ENCODE results near the gene CUL7. TPM values are rescaled to one million over a fixed set of nuclear protein-coding genes. Genes with fewer than 3 reads are reported as not detected.

The CUL7 gene
- total and polyA plus RNA-seq, 10 of the 15 experiments (the other 5 are each of a cell fraction or from before 2014, with no cell fraction given) = 0.66 to 18.4 (median 10.9) TPM

DNA sequence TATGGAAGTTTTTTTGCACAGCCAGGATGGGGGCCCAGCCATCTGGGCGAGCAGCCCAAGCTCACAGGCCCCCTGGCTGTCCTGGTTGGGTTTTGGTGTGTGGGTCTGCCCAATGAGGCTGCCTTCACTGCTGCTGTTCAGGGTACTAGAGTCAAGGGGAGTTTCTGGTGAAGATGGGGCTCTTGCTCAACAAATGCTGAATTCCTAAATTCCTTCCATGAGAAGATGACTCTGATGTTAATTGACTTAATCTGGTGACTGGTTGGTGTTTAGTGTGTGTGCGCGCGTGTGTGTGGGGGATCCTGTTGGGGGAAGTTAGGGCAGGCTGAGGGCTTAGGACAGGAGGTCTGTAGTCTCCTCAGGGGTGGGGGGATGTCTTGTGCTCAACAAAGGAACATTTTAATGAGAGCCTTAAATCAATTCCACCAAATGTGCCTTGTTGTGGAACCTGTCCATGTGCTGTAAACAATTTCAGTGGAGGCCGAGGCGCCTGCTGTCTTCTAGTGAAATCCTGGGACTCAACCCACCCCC is 24.4 kb upstream of the CUL7 start:
- TF ChIP-seq EZH2 (IDR thresholded peaks at IDR 0.05; ENCODE audit: borderline replicate concordance, control insufficient read depth, low read depth, low read length) (no peak), NFXL1 (IDR thresholded peaks at IDR 0.05; ENCODE audit: borderline replicate concordance) (no peak), SPI1 (IDR thresholded peaks at IDR 0.05; ENCODE audit: borderline replicate concordance, insufficient read depth, low read depth, low read length) (no peak), PAX5 (IDR thresholded peaks at IDR 0.05; ENCODE audit: borderline replicate concordance, low read depth, low read length) (no peak)
- TF ChIP-seq, protein P1, sequence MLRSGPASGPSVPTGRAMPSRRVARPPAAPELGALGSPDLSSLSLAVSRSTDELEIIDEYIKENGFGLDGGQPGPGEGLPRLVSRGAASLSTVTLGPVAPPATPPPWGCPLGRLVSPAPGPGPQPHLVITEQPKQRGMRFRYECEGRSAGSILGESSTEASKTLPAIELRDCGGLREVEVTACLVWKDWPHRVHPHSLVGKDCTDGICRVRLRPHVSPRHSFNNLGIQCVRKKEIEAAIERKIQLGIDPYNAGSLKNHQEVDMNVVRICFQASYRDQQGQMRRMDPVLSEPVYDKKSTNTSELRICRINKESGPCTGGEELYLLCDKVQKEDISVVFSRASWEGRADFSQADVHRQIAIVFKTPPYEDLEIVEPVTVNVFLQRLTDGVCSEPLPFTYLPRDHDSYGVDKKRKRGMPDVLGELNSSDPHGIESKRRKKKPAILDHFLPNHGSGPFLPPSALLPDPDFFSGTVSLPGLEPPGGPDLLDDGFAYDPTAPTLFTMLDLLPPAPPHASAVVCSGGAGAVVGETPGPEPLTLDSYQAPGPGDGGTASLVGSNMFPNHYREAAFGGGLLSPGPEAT (IDR thresholded peaks at IDR 0.05; ENCODE audit: low read depth) = no peak
- Histone ChIP-seq H3K9ac (ENCODE audit: control insufficient read depth, insufficient read depth, low read length) (no peak overlapping the region), H3K4me2 (ENCODE audit: control insufficient read depth, insufficient read depth) (no peak overlapping the region), H3K27me3 (replicated peaks in 1 of 2; ENCODE audit: control insufficient read depth in 2 of 2, insufficient read depth in 2 of 2, low read length in 1 of 2) (peaks cover 8 to 12% of the 10 kb centered on the region in 2 experiments; a peak in 3 of 4 replicates), H3K9me3 (replicated peaks; ENCODE audit: control insufficient read depth, insufficient read depth, low read length) (no peaks in the 10 kb centered on the region), H2AFZ (ENCODE audit: control insufficient read depth, low read depth, low read length) (no peak overlapping the region), H3K36me3 (ENCODE audit: control insufficient read depth in 2 of 2, insufficient read depth in 2 of 2, low read length in 1 of 2) (no peaks in the 10 kb centered on the region), H3K79me2 (ENCODE audit: control insufficient read depth, insufficient read depth, low read length) (no peaks in the 10 kb centered on the region), H3K4me3 (no peak overlapping the region), H4K20me1 (ENCODE audit: control insufficient read depth, insufficient read depth) (no peaks in the 10 kb centered on the region), H3K4me1 (ENCODE audit: control insufficient read depth, insufficient read depth, low read length) (peaks cover 7% of the 10 kb centered on the region; the same call in 1 of the 2 replicates), H3K27ac (ENCODE audit: control insufficient read depth, insufficient read depth) (no peak overlapping the region)
- no TSS peak for BruUV-seq (replicated peaks)
- CTCF ChIA-PET = interaction anchor here (1.5 kb wide), 1 partner anchor 66 kb away, joined by 4 read pairs; no protein-coding TSS in a partner anchor
- ATAC-seq (no peak), FAIRE-seq (no peak), DNase-seq (ENCODE audit: low read depth, low spot score) (no peak)
- SMC1A ChIA-PET (ENCODE audit: uncharacterized antibody, unreplicated experiment) = no interaction called here
- intact Hi-C loops (cut with micrococcal nuclease; ENCODE audit: unreplicated experiment) (no loop called here), in situ Hi-C loops (cut with MboI) (no loop called here)
- WGBS (ENCODE audit: insufficient coverage, insufficient replicate concordance, low lambda C conversion rate, missing lambda C conversion rate) = 86% methylated on average over 6 of the region's 6 CpGs
- POLR2A ChIA-PET = interaction anchor here (0.6 to 1.4 kb wide), 3 partner anchors 8 to 42 kb away, joined by 3 read pairs; no protein-coding TSS in a partner anchor
- RAD21 ChIA-PET (ENCODE audit: unreplicated experiment) = interaction anchor here (0.9 to 1.5 kb wide), 3 partner anchors 19 to 65 kb away, joined by 3 to 5 read pairs (median 3); no protein-coding TSS in a partner anchor

Measured in GM12878 (cell line).